Hematopoietic multipotent progenitor cell (in vitro differentiated cells): ENCODE data around the gene HDAC9. TPM values are rescaled to one million over a fixed set of nuclear protein-coding genes. Genes with fewer than 3 reads are reported as not detected.
"Not testable (repeated sequence)": the region's sequence is repeated elsewhere in the genome, so short reads cannot be mapped to it uniquely, and the experiment has no call there.

ENCODE experiments used
- DNase-seq, 3 donors: peaks; one replicate each; pipeline ENCODE4 v3.0.0-alpha.2; 2011 to 2015; ENCODE audit warnings: low read depth in 2 of 3, low spot score in 2 of 3
- total RNA-seq: library from RNA; depleted of rRNA; stranded (reverse); fragments of >200 nt; gene quantifications from one replicate; pipeline ENCODE4 v1.2.3, GENCODE V29; 2012

Gene HDAC9
- total RNA-seq, 1 donor = 10.2 TPM

- no peak for DNase-seq
Observed at GRCh38 chr7:18913106-18913505, 417.6 kb downstream of the HDAC9 start.

DNA sequence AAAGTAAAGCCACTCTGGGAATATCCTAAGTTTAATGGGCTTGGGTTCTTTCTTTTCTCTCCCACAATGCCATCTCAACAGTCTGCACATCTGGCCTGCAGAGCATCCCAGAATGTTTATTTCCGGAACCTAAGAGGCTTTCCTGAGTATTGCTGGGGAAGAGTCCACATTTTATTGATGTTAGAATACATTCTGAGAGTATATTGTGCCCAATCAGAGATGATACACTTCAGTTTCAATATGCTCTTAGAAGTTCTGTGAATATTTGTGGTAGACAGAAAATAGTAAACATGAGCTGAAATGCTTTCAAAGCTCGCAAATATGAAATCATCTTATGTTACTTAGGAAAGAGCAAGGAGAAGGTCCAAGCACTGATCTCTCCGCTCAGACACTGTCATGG, 421.3 kb downstream of the HDAC9 start:
- no peak for DNase-seq

- DNase-seq = no peak
Observed at GRCh38 chr7:18927134-18927533, 431.6 kb downstream of the HDAC9 start.

DNA sequence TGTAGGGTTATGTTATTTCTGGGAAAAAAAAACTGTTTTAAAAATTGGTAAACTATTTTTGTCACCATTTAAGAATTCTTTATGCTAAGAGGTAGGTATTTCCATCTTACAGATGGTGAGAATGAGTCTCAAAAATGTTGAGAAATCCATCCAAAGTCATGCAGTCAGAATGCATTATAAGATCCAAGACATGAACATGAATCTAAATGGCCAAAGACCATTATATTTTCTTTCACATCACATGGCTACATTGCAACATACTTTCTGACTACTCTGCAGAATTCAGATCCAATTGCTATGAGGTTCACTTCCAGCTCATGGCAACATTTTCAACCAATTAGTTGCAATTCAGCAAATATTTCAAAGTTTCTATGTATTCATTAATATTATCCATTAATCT, 440.7 kb downstream of the HDAC9 start:
- DNase-seq = no peak

DNA sequence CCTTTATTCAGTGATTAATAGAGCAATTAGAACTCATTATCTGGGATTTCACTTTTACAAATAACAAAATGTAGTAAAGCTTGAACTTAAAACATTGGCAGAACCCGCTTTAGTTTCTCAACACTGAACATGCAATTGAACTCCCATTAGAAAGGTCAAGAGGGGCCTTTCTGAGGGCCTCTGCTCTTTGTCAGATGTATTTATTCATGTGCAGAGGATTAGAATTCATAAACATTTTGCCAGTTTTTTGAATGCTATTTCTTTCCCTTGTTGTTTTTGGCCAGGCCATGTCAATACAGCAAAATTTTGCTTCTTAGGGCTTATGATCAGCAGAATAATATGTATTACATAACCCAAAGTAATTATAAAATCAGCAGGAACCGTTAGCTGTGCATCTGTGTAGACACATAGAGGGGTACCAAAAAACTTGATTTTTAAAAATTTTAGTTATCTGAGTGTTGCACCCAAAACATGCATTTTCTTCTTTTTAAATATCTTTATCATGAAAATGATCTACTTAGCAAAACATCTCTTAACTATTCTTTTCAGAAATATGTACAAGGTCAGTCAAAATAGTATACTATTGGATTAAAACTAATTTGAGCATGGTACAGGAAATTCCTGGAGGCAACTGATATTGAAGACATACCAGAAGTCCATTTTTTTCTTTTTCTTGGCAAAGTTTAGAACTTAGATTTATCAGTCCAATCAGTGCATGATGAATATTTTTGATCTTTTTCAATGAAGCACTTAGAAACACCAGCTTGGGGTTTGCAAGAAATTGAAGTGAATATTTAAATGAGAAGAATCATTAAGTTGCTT, 444.4 kb downstream of the HDAC9 start:
- no peak for DNase-seq

DNA sequence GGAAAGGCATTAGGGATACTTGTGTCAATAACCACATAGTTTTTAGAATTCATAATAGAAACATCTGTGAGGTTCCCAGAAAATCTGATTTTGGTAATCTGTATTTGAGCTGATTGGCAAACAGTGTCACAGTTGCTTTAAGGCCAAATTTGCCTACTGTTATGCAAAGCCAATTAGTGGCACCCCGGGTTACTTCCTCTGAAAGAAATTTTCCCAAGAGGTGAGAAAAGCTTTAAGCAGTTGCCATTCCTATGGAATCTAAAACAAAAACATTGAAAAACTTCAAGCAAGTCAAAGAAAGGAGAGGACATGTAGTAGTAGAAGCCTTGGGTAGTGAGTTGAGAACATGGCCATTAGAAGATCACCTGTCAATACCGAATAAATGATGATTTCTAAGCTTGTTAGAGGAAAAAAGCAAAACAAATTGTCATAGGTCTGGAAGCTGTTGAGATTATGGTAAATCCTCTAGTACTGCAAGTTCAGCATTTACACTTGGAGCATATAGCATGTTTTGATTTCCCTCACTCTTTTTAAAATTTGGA, 445.1 kb downstream of the HDAC9 start:
- no peak for DNase-seq

- no peak for DNase-seq
Observed at GRCh38 chr7:18941207-18941606, 445.7 kb downstream of the HDAC9 start.

DNA sequence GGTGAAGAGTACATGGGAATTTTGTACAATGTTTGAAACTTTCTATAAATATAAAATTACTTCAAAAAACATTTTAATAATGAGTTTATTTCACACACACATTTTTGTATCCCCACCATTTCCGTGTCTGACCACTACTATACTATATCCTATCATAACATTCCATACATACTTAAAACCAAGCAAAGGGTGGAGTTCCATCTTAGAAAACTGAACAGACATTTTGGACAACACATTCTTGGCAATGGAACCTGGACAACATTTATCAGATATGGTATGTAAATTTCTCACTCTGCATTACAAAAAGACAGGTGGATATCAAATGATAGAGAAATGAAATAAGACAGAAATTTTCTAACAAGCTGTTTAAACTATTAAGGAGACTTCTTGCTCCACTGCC, 453.0 kb downstream of the HDAC9 start:
- DNase-seq = no peak

DNA sequence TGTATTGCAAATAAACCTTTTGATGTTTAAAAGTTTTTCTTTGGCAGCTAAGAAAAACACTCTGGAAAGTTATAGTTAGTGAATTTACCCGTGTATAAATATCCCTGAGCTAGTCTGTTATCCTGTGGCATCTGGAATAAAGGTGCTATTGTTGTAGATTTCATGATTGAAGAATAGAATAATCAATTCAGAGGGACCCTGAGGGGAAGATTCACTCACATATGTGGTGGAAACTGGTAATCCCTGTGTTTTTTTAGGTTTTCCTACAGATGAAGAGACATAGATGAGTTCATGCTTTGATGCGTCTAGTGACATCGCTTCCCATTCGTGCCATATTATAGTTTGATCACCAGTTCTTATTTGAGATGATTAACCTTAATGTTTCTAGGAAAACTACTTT, 457.3 kb downstream of the HDAC9 start:
- no peak for DNase-seq

DNA sequence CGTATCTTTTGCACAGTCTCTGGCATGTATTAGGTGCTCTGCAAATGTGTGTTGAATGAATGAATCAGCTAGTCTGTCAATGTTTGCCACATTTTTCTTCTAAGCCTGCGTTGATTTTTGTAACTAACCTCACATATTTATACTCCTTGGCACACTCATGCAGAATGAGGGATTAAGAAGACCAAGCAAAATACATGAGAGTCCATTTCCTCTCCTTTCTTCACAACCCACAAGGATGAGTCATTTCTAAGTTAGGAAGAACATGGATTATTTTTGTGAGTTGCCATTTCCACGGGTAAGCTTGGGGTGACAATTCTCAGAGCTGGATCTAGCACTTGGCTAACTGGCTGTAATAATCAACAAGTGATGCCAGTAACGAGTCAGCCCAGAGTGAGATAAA, 463.1 kb downstream of the HDAC9 start:
- DNase-seq = no peak

- no peak for DNase-seq
Observed at GRCh38 chr7:18960725-18961124, 465.2 kb downstream of the HDAC9 start.

GRCh38 chr7:18962031-18962430, 466.5 kb downstream of the HDAC9 start:
- no peak for DNase-seq

DNA sequence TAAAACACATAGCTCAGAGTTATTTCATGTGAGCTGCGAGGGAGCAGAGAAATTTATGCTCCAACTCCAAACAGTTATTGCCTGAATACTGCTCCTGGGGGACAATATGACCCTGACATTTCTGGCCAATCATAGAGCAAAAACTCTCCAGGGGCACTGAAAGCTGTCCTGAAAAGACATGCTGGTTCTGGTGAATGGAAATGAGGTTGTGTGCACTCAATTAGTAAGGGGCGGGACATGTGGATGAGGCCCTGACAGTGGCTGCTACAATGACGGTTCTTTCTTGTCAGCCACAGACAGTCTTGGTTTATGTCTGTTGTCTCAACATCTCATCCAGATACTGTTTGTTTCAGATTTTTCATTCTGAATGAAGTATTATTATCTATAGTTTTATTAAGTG, 470.1 kb downstream of the HDAC9 start:
- no peak for DNase-seq

- DNase-seq = not testable (repeated sequence)
Observed at GRCh38 chr7:18967755-18968154, 472.2 kb downstream of the HDAC9 start.

- no peak for DNase-seq
Observed at GRCh38 chr7:18971839-18972238, 476.3 kb downstream of the HDAC9 start.

GRCh38 chr7:18974803-18975202, 479.3 kb downstream of the HDAC9 start:
- DNase-seq = no peak

- no peak for DNase-seq
Observed at GRCh38 chr7:18975276-18975675, 479.7 kb downstream of the HDAC9 start.

DNA sequence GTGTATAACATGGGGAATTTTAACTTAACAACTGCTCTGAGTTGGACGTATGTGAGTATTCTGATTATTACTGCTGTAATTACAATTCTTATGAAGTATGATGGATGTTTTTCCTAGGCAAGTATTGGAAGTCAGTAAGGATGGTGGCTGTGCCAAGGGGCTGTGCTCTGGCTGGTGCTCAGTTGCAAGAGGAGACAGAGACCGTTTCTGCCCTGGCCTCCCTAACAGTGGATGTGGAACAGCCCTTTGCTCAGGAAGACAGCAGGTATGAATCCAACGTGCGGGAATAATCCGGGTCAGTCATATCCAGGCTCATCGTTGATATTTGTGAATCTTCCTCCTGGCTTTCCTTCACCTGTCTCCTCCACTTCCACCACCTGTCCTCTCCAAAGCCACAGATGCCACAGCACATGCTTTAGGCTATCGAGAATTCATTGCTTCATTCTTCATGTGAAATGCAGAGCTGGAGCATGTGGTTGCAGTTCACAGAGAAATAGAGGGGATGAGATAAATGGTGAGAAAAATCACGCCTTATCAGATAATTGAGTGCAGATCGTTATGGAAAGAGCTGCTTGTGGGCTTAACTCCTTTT, 480.2 kb downstream of the HDAC9 start:
- DNase-seq = no peak

DNA sequence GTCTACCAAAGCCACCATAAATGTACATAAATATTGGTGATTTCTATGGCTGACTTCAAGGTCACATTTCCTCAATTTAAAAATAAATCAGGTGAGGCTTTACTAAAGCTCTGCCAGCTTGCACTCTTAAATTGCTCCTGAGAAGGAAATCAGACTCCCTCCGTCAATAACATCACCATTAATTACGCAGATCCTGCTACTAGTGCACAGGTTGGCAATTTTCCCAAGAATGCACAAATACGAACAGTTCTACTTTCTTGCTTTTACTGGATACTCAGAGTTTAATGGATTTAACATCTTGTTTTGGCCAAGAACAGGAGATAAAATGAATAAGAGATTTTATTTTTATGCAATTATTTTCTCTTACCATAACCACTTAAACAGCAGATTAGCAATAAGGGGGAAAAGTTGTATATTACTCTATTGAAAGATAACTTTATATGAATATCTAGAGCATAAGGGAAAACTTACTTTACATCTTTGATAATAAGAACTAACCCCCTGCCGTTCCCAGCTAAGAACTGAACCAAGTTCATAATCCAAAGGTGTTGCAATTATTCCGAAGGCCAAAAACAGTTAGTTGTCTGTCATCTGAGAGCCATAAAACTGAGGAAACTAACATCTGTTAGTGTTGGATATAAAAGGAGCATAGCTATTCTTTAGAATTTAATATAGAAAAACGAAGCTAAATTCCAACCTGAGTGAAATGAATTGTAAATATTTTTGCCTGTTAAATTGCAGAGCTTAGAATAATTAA, 481.3 kb downstream of the HDAC9 start:
- DNase-seq = no peak

DNA sequence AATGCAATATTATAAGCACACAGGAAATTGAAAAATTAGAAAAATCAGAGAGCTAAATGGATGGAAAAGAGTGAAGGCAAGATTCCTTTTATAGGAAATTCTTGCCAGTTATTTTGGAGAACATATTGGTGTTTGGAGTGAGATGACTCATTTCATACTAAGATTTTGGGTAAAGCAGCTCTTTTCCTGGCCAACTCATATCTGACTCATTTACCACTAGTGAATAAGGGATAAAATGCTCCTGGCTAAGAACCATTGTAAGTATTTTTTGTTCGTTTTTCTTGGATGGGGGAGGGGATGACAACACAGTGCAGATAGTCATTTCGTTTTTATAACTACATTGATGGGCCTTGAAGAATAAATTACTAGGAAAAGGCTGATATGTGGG, 482.6 kb downstream of the HDAC9 start:
- DNase-seq = no peak

DNA sequence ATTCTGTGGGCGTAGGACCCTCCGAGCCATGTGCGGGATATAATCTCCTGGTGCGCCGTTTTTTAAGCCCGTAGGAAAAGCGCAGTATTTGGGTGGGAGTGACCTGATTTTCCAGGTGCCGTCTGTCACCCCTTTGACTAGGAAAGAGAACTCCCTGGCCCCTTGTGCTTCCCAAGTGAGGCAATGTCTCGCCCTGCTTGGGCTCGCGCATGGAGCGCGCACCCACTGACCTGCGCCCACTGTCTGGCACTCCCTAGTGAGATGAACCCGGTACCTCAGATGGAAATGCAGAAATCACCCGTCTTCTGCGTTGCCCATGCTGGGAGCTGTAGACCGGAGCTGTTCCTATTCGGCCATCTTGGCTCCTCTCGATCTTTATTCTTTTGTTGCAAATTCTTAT, 495.2 kb downstream of the HDAC9 start:
- not testable (repeated sequence) for DNase-seq
